H1 (cell line): ENCODE data around the gene SPINK9. TPM values are rescaled to one million over a fixed set of nuclear protein-coding genes. Genes with fewer than 3 reads are reported as not detected.

ENCODE experiments used
- CBX8 ChIP-seq: fragments of 300-800, 300-1000 bp; sonication (generic); IDR thresholded peaks from 2 replicates; pipeline ENCODE4 v1.7.1; 2016; ENCODE audit warnings: low read depth, low read length, borderline replicate concordance
- RXRA ChIP-seq: IDR thresholded peaks from 2 replicates; pipeline ENCODE4 v1.6.1; 2011; ENCODE audit warnings: low read depth, mild to moderate bottlenecking, low read length, moderate library complexity; ENCODE audit not compliant: insufficient read depth
- polyA plus RNA-seq, 7 experiments: library from polyadenylated mRNA; depleted of rRNA in 3 of 7; stranded (reverse) in 5 of 7; unstranded in 2 of 7; fragments of >200 nt in 5 of 7; fragments of 200-250 nt in 2 of 7; gene quantifications; 1 replicate in 5 of 7; 2 replicates in 1 of 7; 4 replicates in 1 of 7; pipeline versions ENCODE4 v1.2.1 to v1.2.3, GENCODE V29; 2011 to 2013; ENCODE audit warnings: missing spikeins in 2 of 7, mixed read lengths in 2 of 7
- total RNA-seq: library from RNA; stranded (reverse); fragmentation: NEBNext Ultra II Directional; extraction: Animal tissue kit (Norgen Biotek cat#: 25700); gene quantifications from 2 replicates; pipeline ENCODE4 v1.2.1, GENCODE V29; 2021

The SPINK9 gene
- total and polyA plus RNA-seq, 2 of the 8 experiments (the other 6 are each of a cell fraction or from before 2014, with no cell fraction given) = not detected

GRCh38 chr5:148385094-148385493 is 49.7 kb downstream of the SPINK9 start (continued):
- no peak for TF ChIP-seq RXRA
- no peak for TF ChIP-seq CBX8
